Stimulated activated CD8-positive, alpha-beta memory T cell treated with anti-CD3 and anti-CD28 coated beads, Interleukin-2, amount 100 ng/mL, for 1 hour (primary cell): ENCODE measurements around the gene ANKRD11.
"Not testable (repeated sequence)": the region's sequence is repeated elsewhere in the genome, so short reads cannot be mapped to it uniquely, and the experiment has no call there.

Experiments used
- DNase-seq, 2 donors: peaks; one replicate each; pipeline ENCODE4 v3.0.0-alpha.2; 2020; ENCODE audit warnings: low read depth in 2 of 2

Gene ANKRD11

DNA sequence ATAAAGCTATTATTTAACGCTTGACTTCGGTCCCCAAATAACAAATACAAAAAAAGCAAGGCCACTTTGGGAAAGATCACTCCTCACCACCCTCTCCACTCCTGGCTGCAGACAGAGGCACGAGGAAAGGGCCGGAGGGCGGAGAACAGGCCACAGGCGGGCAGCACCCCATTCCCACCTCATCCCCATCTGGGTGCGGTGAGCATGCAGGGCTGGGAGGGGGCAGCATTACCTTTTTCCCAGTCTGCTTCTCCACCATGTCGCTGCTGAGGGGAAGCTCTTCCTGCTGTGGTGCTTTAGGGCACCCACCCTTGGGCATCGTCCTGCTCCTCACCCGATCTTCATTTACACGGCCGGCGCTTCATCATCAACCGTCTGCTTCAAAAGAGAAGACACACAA, 173.7 kb downstream of the ANKRD11 start:
- no peak for DNase-seq

- DNase-seq: peak; percentile 49 to 50
Measured at GRCh38 chr16:89315791-89316581, 174.4 kb downstream of the ANKRD11 start.

GRCh38 chr16:89315271-89315670, 175.1 kb downstream of the ANKRD11 start:
- no peak for DNase-seq

DNA sequence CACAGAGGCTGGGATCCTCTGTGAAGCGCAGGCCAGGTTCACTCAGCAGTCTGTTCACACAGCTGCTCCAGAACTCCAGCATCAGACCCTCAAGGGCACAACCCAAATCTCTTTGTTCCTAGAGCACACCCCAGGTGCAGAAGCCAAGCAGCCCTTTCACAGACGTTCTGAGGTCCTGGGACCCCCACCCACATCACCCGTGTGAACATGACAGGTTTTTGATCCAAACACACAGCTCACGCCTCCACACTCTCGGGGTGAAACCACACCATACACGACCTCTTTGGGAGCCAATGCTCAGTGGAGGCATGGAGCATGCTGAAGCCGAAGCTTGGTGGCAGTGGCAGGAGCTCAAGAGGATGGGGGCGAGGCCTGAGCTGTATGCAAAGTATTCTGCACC, 175.5 kb downstream of the ANKRD11 start:
- no peak for DNase-seq

DNA sequence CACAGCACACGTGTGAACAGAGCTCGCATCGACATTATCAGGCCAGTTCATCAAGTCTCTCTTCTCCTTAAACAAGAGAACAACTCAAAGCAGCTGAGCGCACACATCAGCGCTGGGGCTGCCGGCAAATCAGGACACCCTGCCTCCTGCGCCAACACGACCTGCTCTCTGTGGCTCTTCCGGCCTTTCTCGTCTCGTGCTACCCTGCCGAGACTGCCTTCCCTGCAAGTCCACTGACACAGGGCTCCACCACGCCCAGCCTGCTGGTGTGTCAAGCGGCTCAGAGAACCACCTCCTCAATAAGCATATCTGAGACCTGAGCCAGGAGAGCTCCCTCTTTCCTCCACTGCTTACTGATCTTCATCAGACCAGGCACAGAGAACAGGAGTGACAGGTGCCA, 176.0 kb downstream of the ANKRD11 start:
- peak in 1 of 2 donors; percentile 38 for DNase-seq

GRCh38 chr16:89313583-89313982, 176.8 kb downstream of the ANKRD11 start:
- DNase-seq: no peak

- no peak for DNase-seq
Measured at GRCh38 chr16:89312598-89313299, 177.6 kb downstream of the ANKRD11 start.

GRCh38 chr16:89312194-89312593, 178.2 kb downstream of the ANKRD11 start:
- DNase-seq: no peak

GRCh38 chr16:89311636-89312035, 178.7 kb downstream of the ANKRD11 start:
- no peak for DNase-seq

GRCh38 chr16:89309438-89310122, 180.8 kb downstream of the ANKRD11 start:
- DNase-seq: no peak

DNA sequence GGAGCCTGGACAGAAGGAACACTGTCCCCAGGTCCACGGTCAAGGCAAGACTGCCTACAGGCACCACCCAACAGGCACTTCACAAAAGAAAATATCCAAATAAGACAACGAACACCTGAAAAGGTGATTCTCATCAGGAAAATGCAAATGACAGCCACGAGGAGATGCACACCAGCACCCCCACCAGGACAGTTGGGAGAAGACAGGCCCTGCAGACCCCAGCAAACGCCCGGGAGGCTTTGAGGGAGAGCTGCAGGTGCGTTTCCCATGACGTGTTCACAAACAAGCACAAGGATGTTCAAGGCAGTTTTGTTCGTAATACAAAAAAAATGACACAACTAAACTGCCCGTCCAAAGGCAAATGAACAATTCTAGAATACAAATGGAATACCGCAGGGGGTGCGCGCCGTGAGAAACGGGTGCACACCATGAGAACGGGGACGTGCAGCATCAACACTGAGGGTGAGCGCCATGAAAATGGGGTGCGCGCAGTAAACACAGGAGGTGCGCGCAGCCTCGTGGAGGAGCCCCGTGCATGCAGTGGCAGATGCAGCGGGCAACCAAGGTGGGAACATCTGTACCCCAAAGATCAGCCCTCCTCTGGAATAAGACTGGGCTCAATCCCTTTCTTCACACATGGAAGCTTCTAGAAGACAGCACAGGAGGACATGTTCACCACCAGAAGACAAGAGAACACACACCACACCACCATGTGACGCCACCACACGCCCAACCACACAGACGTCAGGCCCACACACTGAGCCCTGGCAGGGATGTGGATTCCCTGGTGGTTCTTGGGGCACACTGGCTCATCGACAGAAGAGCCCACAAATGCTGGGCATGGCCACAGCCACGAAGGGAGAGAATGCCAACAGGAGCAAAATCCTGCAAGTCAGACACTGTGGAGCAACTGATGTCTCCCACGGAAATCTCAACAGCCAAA, 181.7 kb downstream of the ANKRD11 start:
- DNase-seq: no peak

DNA sequence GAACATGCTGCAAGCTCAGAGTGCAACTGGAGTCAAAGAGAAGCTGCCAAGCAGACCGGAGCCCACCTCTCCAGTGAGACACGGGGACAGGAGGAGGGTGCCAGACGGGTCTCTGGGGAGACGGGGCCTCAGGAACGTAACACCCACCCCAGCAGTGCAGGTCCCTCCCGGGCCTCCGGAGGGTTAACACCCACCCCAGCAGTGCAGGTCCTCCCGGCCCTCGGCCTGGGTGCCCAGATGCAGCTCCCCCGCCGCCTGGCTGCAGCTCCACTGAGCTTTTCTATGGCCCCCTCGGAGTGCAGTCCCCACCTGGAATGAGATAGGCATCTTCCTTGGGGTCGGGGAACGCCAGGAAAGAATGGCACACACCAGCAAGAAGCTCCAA, 182.9 kb downstream of the ANKRD11 start:
- DNase-seq: no peak

- DNase-seq: not testable (repeated sequence)
Measured at GRCh38 chr16:89306457-89307420, 183.6 kb downstream of the ANKRD11 start.

DNA sequence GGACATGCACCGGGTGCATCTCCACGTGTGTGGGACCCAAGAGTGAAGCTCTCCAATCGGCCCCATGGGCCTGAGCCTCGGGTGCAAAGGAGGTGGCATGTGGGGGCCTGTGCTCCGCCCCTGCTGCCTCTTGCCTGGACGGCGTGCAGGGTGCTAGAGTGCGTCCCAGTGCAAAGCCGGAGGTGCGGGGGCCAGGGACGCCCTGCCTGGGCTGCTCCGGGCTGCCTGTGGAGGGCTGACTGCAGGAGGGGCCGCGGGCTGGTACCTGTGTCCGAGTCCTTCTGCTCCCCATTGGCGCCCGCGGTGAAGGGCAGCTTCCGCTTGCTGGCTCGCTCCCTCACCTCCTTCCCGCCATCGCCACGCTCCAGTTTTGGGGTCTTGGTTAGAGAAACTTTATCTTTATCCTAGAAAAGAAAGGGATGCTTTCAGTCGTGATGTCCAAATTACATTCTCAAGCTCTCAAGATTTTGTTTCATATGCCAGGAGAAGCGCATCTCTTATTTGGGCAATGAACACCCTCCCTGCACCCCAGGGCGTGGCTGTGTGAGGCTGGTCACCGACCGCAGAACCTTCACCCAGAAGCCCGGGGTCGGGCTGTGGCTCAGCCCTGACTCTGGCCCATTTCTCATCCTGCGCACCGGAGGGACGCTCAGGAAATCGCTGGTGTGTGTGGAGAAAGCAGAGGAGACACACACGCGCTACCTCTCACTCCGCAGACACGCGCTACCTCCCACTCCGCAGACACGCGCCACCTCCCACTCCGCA, 185.2 kb downstream of the ANKRD11 start:
- DNase-seq: no peak

- no peak for DNase-seq
Measured at GRCh38 chr16:89304181-89304851, 186.0 kb downstream of the ANKRD11 start.

- no peak for DNase-seq
Measured at GRCh38 chr16:89303617-89304016, 186.7 kb downstream of the ANKRD11 start.

- no peak for DNase-seq
Measured at GRCh38 chr16:89300976-89301360, 189.4 kb downstream of the ANKRD11 start.

- no peak for DNase-seq
Measured at GRCh38 chr16:89300311-89300975, 189.9 kb downstream of the ANKRD11 start.
